OCI-LY7 (cell line): ENCODE results near the gene VSX2. TPM values are rescaled to one million over a fixed set of nuclear protein-coding genes. Genes with fewer than 3 reads are reported as not detected.

Source experiments
- BruUV-seq: library from RNA; stranded (reverse); fragments of 400-500 nt; replicated peaks from 2 replicates; lab custom pipeline; 2021; lab: Mats Ljungman, UMichigan
- CTCF ChIA-PET: fragments of 300-600 bp; sonication (Branson Sonifier 250); formaldehyde crosslinking; loops from one replicate; lab custom pipeline; 2022; ENCODE audit warnings: antibody characterized with exemption; ENCODE audit not compliant: unreplicated experiment; lab: Charles Lee
- POLR2A ChIA-PET: fragments of 300-600 bp; sonication (Branson Sonifier 250); formaldehyde crosslinking; loops from one replicate; lab custom pipeline; 2022; ENCODE audit warnings: antibody characterized with exemption; lab: Charles Lee
- DNase-seq: peaks from one replicate; pipeline ENCODE4 v3.0.0-alpha.2; 2015; ENCODE audit warnings: low spot score
- H2AFZ ChIP-seq: fragments of 200-600 bp; sonication (generic), shearing (Covaris generic); 2 replicates; pipeline ENCODE4 v1.6.1; 2014; ENCODE audit warnings: mild to moderate bottlenecking, antibody characterized with exemption, low read length, moderate library complexity
- H3K27ac ChIP-seq: fragments of 200-600 bp; sonication (generic); 2 replicates; pipeline ENCODE4 v1.5.1; 2014; ENCODE audit warnings: mixed run types, low read depth, mild to moderate bottlenecking, moderate library complexity, low read length, inconsistent platforms; ENCODE audit not compliant: poor library complexity, severe bottlenecking
- H3K36me3 ChIP-seq: fragments of 200-600 bp; sonication (generic); 2 replicates; pipeline ENCODE4 v1.6.1; 2014; ENCODE audit warnings: mild to moderate bottlenecking, antibody characterized with exemption, low read length, moderate library complexity, mixed read lengths; ENCODE audit not compliant: insufficient read depth
- H3K4me1 ChIP-seq: fragments of 200-600 bp; sonication (generic); 2 replicates; pipeline ENCODE4 v1.5.1; 2014; ENCODE audit warnings: mild to moderate bottlenecking, low read length; ENCODE audit not compliant: insufficient read depth, poor library complexity, severe bottlenecking
- H3K4me2 ChIP-seq: fragments of 200-600 bp; sonication (generic); 2 replicates; pipeline ENCODE4 v1.6.1; 2014; ENCODE audit warnings: mild to moderate bottlenecking, low read length
- H3K4me3 ChIP-seq: fragments of 200-600 bp; sonication (generic); 2 replicates; pipeline ENCODE4 v1.5.1; 2014; ENCODE audit warnings: mild to moderate bottlenecking, low read depth, low read length; ENCODE audit not compliant: poor library complexity, severe bottlenecking
- H3K79me2 ChIP-seq: fragments of 200-600 bp; sonication (generic); 2 replicates; pipeline ENCODE4 v1.6.1; 2016; ENCODE audit warnings: low read depth, mild to moderate bottlenecking, low read length, moderate library complexity, mixed read lengths; ENCODE audit not compliant: insufficient read depth
- H3K9me2 ChIP-seq: fragments of 200-600 bp; sonication (generic); 2 replicates; pipeline ENCODE4 v1.6.1; 2016; ENCODE audit warnings: mild to moderate bottlenecking, low read length, mixed read lengths; ENCODE audit not compliant: insufficient read depth
- H3K9me3 ChIP-seq: fragments of 200-600 bp; sonication (generic); 2 replicates; pipeline ENCODE4 v1.6.1; 2014; ENCODE audit warnings: mild to moderate bottlenecking, mixed run types, low read length, mixed read lengths
- H4K20me1 ChIP-seq: fragments of 200-600 bp; sonication (generic); 2 replicates; pipeline ENCODE4 v1.6.1; 2014; ENCODE audit warnings: mild to moderate bottlenecking, antibody characterized with exemption, low read length, moderate library complexity, mixed read lengths; ENCODE audit not compliant: insufficient read depth
- EZH2phosphoT487 ChIP-seq: fragments of 200-600 bp; sonication (generic); IDR thresholded peaks from 2 replicates; pipeline ENCODE4 v1.6.1; 2018; ENCODE audit warnings: low read depth, borderline replicate concordance, mild to moderate bottlenecking, mixed run types, antibody characterized with exemption, low read length, moderate library complexity, mixed read lengths
- intact Hi-C: fragments of 100-400 bp; cut with micrococcal nuclease; formaldehyde crosslinking; loops from one replicate; pipeline ENCODE4 v1.10.0; 2022; ENCODE audit not compliant: unreplicated experiment
- total RNA-seq, 2 experiments: library from RNA; depleted of rRNA in 1 of 2; stranded (reverse); fragments of >200 nt in 1 of 2; shearing (Covaris generic) in 1 of 2; gene quantifications; 2 replicates each; pipeline ENCODE4 v1.2.3, GENCODE V29; 2014 to 2022
- TF ChIP-seq, protein P1 (sequence below): fragments of 200-600 bp; sonication (generic); conservative IDR thresholded peaks from 2 replicates; pipeline ENCODE4 v1.5.1; 2014; ENCODE audit warnings: mild to moderate bottlenecking, antibody characterized with exemption, low read length, moderate library complexity, mixed read lengths

VSX2 gene
- total RNA-seq, 2 experiments from 2014 or later, result not detected

DNA sequence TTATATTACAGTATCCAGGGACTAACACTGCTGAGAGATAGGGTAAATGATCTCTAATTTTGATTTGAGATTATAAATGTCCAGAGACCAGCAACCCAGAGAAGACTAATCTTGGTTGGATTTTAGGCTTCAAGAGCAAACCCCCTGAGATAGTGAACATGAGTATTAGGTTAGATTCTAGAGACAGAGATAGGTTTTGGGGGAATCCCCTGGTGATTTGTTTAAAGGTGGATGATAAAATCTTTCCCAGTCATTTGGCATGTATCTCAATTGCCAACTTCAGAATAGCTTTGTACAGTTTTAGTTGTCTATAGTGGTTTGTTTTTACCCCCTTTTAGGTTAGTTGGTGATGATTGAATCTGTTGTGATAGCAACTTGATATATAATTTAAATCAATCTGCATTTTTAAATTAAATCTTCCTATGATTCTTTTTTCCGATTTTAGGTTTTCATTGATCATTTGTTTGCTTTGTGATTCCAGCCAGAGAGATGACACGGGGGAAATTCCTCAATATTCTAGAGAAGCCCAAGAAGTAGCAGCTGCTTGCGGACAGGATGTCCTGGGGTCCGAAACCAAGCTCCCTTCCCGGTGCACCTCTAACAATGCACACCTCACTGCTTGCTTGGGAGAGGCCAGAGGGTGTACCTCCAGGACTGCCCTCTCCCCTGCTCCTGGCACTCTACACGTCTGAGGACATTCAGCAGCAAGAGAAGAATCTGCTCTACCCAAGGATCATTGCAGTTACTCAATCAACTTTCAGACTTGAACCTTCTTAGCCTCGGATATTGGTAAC lies 40.6 kb upstream of the VSX2 start:
- Histone ChIP-seq H4K20me1 (no peaks in the 10 kb centered on the region), H3K9me3 (no peaks in the 10 kb centered on the region), H3K9me2 (no peaks in the 10 kb centered on the region), H3K79me2 (no peaks in the 10 kb centered on the region), H3K27ac (no peak overlapping the region), H3K36me3 (peaks cover 7% of the 10 kb centered on the region; the same call in 1 of the 2 replicates), H3K4me3 (no peak overlapping the region), H3K4me1 (no peaks in the 10 kb centered on the region), H2AFZ (no peak overlapping the region), H3K4me2 (no peak overlapping the region)
- ChIA-PET POLR2A (interaction anchor here (0.7 to 1.3 kb wide), 2 partner anchors 20 to 1615 kb away, joined by 3 to 4 read pairs; no protein-coding TSS in a partner anchor), CTCF (no interaction called here)
- BruUV-seq, result no TSS peak
- TF ChIP-seq, protein P1, sequence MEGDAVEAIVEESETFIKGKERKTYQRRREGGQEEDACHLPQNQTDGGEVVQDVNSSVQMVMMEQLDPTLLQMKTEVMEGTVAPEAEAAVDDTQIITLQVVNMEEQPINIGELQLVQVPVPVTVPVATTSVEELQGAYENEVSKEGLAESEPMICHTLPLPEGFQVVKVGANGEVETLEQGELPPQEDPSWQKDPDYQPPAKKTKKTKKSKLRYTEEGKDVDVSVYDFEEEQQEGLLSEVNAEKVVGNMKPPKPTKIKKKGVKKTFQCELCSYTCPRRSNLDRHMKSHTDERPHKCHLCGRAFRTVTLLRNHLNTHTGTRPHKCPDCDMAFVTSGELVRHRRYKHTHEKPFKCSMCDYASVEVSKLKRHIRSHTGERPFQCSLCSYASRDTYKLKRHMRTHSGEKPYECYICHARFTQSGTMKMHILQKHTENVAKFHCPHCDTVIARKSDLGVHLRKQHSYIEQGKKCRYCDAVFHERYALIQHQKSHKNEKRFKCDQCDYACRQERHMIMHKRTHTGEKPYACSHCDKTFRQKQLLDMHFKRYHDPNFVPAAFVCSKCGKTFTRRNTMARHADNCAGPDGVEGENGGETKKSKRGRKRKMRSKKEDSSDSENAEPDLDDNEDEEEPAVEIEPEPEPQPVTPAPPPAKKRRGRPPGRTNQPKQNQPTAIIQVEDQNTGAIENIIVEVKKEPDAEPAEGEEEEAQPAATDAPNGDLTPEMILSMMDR, result no peak
- TF ChIP-seq EZH2phosphoT487, result no peak
- intact Hi-C loops, result no loop called here
- DNase-seq, result no peak

DNA sequence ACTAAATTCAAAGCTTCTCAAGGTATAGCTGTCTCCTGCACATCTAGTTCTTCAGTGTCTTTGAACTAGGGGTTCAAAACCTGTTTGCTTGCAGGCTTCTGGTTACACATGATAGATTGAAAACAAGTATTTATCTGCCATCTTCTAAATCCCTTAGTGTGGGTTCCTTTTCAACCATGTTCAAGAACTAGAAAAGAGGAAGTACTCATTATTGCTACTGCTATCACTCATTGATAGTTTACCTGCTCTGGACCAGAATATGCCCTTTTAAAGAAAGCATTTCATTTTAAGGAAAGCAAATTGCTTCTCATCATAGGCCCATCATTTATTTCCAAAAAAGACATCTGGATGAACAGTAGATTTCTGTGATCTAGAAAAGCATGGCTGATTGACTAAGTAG lies 37.1 kb upstream of the VSX2 start:
- no peak for DNase-seq
- H3K4me2 ChIP-seq, result no peak overlapping the region
- no peaks in the 10 kb centered on the region for H3K9me3 ChIP-seq
- TF ChIP-seq EZH2phosphoT487, result no peak
- TF ChIP-seq, protein P1, result no peak
- intact Hi-C loops, result no loop called here
- no peak overlapping the region for H2AFZ ChIP-seq
- H3K4me1 ChIP-seq, result no peaks in the 10 kb centered on the region
- BruUV-seq, result no TSS peak
- no peaks in the 10 kb centered on the region for H3K79me2 ChIP-seq
- POLR2A ChIA-PET, result interaction anchor here (0.6 to 0.8 kb wide), 3 partner anchors 18 to 34 kb away, joined by 3 read pairs; no protein-coding TSS in a partner anchor
- CTCF ChIA-PET, result interaction anchor here (0.5 kb wide), 1 partner anchor 413 kb away, joined by 3 read pairs; no protein-coding TSS in a partner anchor
- H3K27ac ChIP-seq, result no peak overlapping the region
- H3K36me3 ChIP-seq, result peaks cover 7% of the 10 kb centered on the region; the same call in 1 of the 2 replicates
- no peaks in the 10 kb centered on the region for H4K20me1 ChIP-seq
- H3K9me2 ChIP-seq, result no peaks in the 10 kb centered on the region
- no peak overlapping the region for H3K4me3 ChIP-seq

DNA sequence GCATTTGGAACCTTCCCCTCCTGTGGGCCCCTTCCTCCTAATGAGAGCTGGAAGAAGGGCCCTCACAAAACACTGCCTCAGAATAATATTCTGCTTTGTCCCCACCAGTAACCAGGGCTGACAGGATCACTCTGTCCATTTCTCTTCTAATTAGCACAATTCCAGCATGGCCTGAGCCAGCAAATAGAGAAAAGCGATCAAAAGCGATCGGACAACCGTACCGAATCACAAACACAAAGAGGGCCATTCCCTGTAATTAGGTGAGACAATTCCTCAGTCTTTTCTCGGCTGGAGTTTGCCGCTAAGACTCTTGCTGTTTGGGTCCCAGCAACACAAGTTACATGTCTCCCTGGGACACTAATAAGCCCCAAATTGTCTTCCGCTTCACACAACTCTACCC lies 35.6 kb upstream of the VSX2 start:
- no TSS peak for BruUV-seq
- ChIA-PET CTCF (no interaction called here), POLR2A (interaction anchor here (0.7 kb wide), 1 partner anchor 64 kb away, joined by 3 read pairs; no protein-coding TSS in a partner anchor)
- Histone ChIP-seq H3K9me2 (no peaks in the 10 kb centered on the region), H4K20me1 (no peaks in the 10 kb centered on the region; the same call in 1 of the 2 replicates), H3K79me2 (no peaks in the 10 kb centered on the region), H3K4me2 (no peak overlapping the region), H3K36me3 (peaks cover 7% of the 10 kb centered on the region; the same call in 1 of the 2 replicates), H2AFZ (no peak overlapping the region), H3K27ac (no peak overlapping the region), H3K4me1 (no peaks in the 10 kb centered on the region), H3K9me3 (no peaks in the 10 kb centered on the region), H3K4me3 (no peak overlapping the region)
- intact Hi-C loops, result no loop called here
- TF ChIP-seq, protein P1, result no peak
- no peak for TF ChIP-seq EZH2phosphoT487
- no peak for DNase-seq
